WTC11 (cell line): Measurements from ENCODE around the gene CELSR2. TPM values are rescaled to one million over a fixed set of nuclear protein-coding genes. Genes with fewer than 3 reads are reported as not detected.
"Not testable (repeated sequence)": the region's sequence is repeated elsewhere in the genome, so short reads cannot be mapped to it uniquely, and the experiment has no call there.

Experiments
- ATAC-seq: fragments of 200-7000 bp; cut with Tn5 transposase; 2 replicates; pipeline ENCODE4 v1.10.0; 2021; ENCODE audit warnings: mild to moderate bottlenecking, moderate library complexity
- CTCF ChIA-PET: fragments of 300-600 bp; sonication (Branson Sonifier 250); formaldehyde crosslinking; loops from one replicate; lab custom pipeline; 2021; ENCODE audit warnings: antibody characterized with exemption; lab: Charles Lee
- POLR2A ChIA-PET: fragments of 350-600 bp; sonication (Branson Sonifier 250); formaldehyde crosslinking; loops from one replicate; lab custom pipeline; 2021; ENCODE audit warnings: antibody characterized with exemption; lab: Charles Lee
- DNase-seq: peaks from one replicate; pipeline ENCODE4 v3.0.0; 2021; ENCODE audit warnings: low spot score
- H3K27ac Mint-ChIP-seq: 2 replicates; pipeline ENCODE4 v1.8.0; 2021; ENCODE audit warnings: mixed read lengths
- H3K27me3 Mint-ChIP-seq: 2 replicates; pipeline ENCODE4 v1.8.0; 2021; ENCODE audit warnings: low read depth, mild to moderate bottlenecking, moderate library complexity, mixed read lengths
- H3K36me3 Mint-ChIP-seq: 2 replicates; pipeline ENCODE4 v1.8.0; 2021; ENCODE audit warnings: mixed read lengths
- H3K4me1 Mint-ChIP-seq: 2 replicates; pipeline ENCODE4 v1.8.0; 2022; ENCODE audit warnings: mixed read lengths
- H3K4me3 Mint-ChIP-seq: 2 replicates; pipeline ENCODE4 v1.8.0; 2021; ENCODE audit warnings: mild to moderate bottlenecking, moderate library complexity, mixed read lengths
- H3K9me3 Mint-ChIP-seq: 2 replicates; pipeline ENCODE4 v1.8.0; 2021; ENCODE audit warnings: mixed read lengths
- ATF1 ChIP-seq: sonication (generic); formaldehyde crosslinking; IDR thresholded peaks from 2 replicates; pipeline ENCODE4 v1.8.1; 2023; ENCODE audit warnings: mild to moderate bottlenecking, moderate library complexity, missing genetic modification reagents
- CBFB ChIP-seq: sonication (generic); formaldehyde crosslinking; IDR thresholded peaks from 2 replicates; pipeline ENCODE4 v1.8.1; 2022; ENCODE audit warnings: mild to moderate bottlenecking, low read depth, missing genetic modification reagents
- CREB1 ChIP-seq: sonication (generic); formaldehyde crosslinking; IDR thresholded peaks from 2 replicates; pipeline ENCODE4 v1.8.0; 2023; ENCODE audit warnings: mild to moderate bottlenecking, missing genetic modification reagents
- ESRRA ChIP-seq: sonication (generic); formaldehyde crosslinking; IDR thresholded peaks from 2 replicates; pipeline ENCODE4 v1.8.1; 2022; ENCODE audit warnings: mild to moderate bottlenecking, missing genetic modification reagents, borderline replicate concordance
- JUN ChIP-seq: sonication (generic); formaldehyde crosslinking; IDR thresholded peaks from 2 replicates; pipeline ENCODE4 v1.8.0; 2023; ENCODE audit warnings: mild to moderate bottlenecking, missing genetic modification reagents
- MYBL2 ChIP-seq: sonication (generic); formaldehyde crosslinking; IDR thresholded peaks from 2 replicates; pipeline ENCODE4 v1.8.1; 2023; ENCODE audit warnings: mild to moderate bottlenecking, moderate library complexity, missing genetic modification reagents
- NFYB ChIP-seq: sonication (generic); formaldehyde crosslinking; conservative IDR thresholded peaks from 2 replicates; pipeline ENCODE4 v1.8.0; 2022; ENCODE audit warnings: low read depth, missing genetic modification reagents
- RELA ChIP-seq: sonication (generic); formaldehyde crosslinking; IDR thresholded peaks from 2 replicates; pipeline ENCODE4 v1.8.1; 2022; ENCODE audit warnings: missing genetic modification reagents, mild to moderate bottlenecking, borderline replicate concordance
- SMAD4 ChIP-seq: sonication (generic); formaldehyde crosslinking; IDR thresholded peaks from 2 replicates; pipeline ENCODE4 v1.8.0; 2022; ENCODE audit warnings: mild to moderate bottlenecking, missing genetic modification reagents
- USF2 ChIP-seq: sonication (generic); formaldehyde crosslinking; IDR thresholded peaks from 2 replicates; pipeline ENCODE4 v1.8.1; 2023; ENCODE audit warnings: mild to moderate bottlenecking, missing genetic modification reagents, moderate library complexity
- ZBTB21 ChIP-seq: sonication (generic); formaldehyde crosslinking; IDR thresholded peaks from 2 replicates; pipeline ENCODE4 v1.8.1; 2023; ENCODE audit warnings: mild to moderate bottlenecking, missing genetic modification reagents, borderline replicate concordance
- ZMAT4 ChIP-seq: fragments of 250-450 bp; sonication (Bioruptor Pico); IDR thresholded peaks from 2 replicates; pipeline ENCODE4 v1.9.0; 2021; ENCODE audit warnings: mild to moderate bottlenecking
- ZNF416 ChIP-seq: fragments of 250-450 bp; sonication (Bioruptor Pico); IDR thresholded peaks from 2 replicates; pipeline ENCODE4 v1.9.0; 2021; ENCODE audit warnings: mild to moderate bottlenecking, inconsistent platforms
- total RNA-seq: library from RNA; stranded (reverse); gene quantifications from 3 replicates; pipeline ENCODE4 v1.2.3, GENCODE V29; 2021
- TF ChIP-seq, protein P1 (sequence below): sonication (generic); formaldehyde crosslinking; IDR thresholded peaks from 2 replicates; pipeline ENCODE4 v1.8.0; 2023; ENCODE audit warnings: mild to moderate bottlenecking, missing genetic modification reagents
- TF ChIP-seq, protein P2 (sequence below): fragments of 200-600 bp; IDR thresholded peaks from 2 replicates; pipeline ENCODE4 v1.8.0; 2022; ENCODE audit warnings: antibody characterized with exemption
- TF ChIP-seq, protein P3 (sequence below): sonication (generic); formaldehyde crosslinking; IDR thresholded peaks from 2 replicates; pipeline ENCODE4 v1.8.1; 2022; ENCODE audit warnings: low read depth, mild to moderate bottlenecking, moderate library complexity, missing genetic modification reagents, borderline replicate concordance

CELSR2 gene
- total RNA-seq, 1 experiment from 2014 or later, result 31.3 TPM

- ChIA-PET POLR2A (interaction anchor here (1.9 kb wide), 1 partner anchor 94 kb away, joined by 6 read pairs; the partner anchor contains the start of gene SORT1), CTCF (interaction anchor here (0.8 to 4.6 kb wide), 3 partner anchors 8 to 94 kb away, joined by 4 to 22 read pairs (median 6); partner anchors contain the start of gene SORT1)
- Mint-ChIP-seq H3K27ac (no peak overlapping the region), H3K36me3 (no peaks in the 10 kb centered on the region), H3K27me3 (no peaks in the 10 kb centered on the region), H3K9me3 (no peaks in the 10 kb centered on the region), H3K4me1 (peaks cover 20% of the 10 kb centered on the region), H3K4me3 (no peak overlapping the region)
- TF ChIP-seq USF2 (CRISPR knock-in tag) (no peak), ATF1 (CRISPR knock-in tag) (no peak), ZMAT4 (CRISPR knock-in tag) (no peak), ZNF416 (CRISPR knock-in tag) (no peak), NFYB (CRISPR knock-in tag) (no peak), RELA (no peak), ZBTB21 (no peak)
- DNase-seq (no peak), ATAC-seq (no peak)
Measured at GRCh38 chr1:109304226-109304920, 55.0 kb downstream of the CELSR2 start.

GRCh38 chr1:109305991-109306390, 56.7 kb downstream of the CELSR2 start:
- peaks cover 17% of the 10 kb centered on the region for H3K4me1 Mint-ChIP-seq
- H3K36me3 Mint-ChIP-seq, H3K9me3 Mint-ChIP-seq, H3K4me3 Mint-ChIP-seq, H3K27me3 Mint-ChIP-seq, DNase-seq: not testable (repeated sequence)
- POLR2A ChIA-PET, result interaction anchor here (0.9 to 3.0 kb wide), 3 partner anchors 9 to 92 kb away, joined by 6 to 9 read pairs (median 6); partner anchors contain the start of genes PSRC1 and SORT1
- CTCF ChIA-PET, result interaction anchor here (1.3 to 4.6 kb wide), 7 partner anchors 10 to 112 kb away, joined by 3 to 22 read pairs (median 6); partner anchors contain the start of genes PSRC1 and SORT1
- H3K27ac Mint-ChIP-seq, result peak overlapping the region; percentile 37
- peak; percentile 73 for ATAC-seq

GRCh38 chr1:109306832-109307273, 57.5 kb downstream of the CELSR2 start, which contains the start of gene MYBPHL:
Gene MYBPHL (minus strand): TSS chr1:109307011. CDS start chr1:109306991, 20 bp downstream.
- TF ChIP-seq, protein P1, sequence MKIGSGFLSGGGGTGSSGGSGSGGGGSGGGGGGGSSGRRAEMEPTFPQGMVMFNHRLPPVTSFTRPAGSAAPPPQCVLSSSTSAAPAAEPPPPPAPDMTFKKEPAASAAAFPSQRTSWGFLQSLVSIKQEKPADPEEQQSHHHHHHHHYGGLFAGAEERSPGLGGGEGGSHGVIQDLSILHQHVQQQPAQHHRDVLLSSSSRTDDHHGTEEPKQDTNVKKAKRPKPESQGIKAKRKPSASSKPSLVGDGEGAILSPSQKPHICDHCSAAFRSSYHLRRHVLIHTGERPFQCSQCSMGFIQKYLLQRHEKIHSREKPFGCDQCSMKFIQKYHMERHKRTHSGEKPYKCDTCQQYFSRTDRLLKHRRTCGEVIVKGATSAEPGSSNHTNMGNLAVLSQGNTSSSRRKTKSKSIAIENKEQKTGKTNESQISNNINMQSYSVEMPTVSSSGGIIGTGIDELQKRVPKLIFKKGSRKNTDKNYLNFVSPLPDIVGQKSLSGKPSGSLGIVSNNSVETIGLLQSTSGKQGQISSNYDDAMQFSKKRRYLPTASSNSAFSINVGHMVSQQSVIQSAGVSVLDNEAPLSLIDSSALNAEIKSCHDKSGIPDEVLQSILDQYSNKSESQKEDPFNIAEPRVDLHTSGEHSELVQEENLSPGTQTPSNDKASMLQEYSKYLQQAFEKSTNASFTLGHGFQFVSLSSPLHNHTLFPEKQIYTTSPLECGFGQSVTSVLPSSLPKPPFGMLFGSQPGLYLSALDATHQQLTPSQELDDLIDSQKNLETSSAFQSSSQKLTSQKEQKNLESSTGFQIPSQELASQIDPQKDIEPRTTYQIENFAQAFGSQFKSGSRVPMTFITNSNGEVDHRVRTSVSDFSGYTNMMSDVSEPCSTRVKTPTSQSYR, result no peak
- TF ChIP-seq CREB1 (CRISPR knock-in tag) (no peak), CBFB (CRISPR knock-in tag) (no peak), JUN (CRISPR knock-in tag) (no peak), RELA (no peak), MYBL2 (CRISPR knock-in tag) (no peak), ESRRA (CRISPR knock-in tag) (no peak), SMAD4 (no peak)
- TF ChIP-seq, protein P2, sequence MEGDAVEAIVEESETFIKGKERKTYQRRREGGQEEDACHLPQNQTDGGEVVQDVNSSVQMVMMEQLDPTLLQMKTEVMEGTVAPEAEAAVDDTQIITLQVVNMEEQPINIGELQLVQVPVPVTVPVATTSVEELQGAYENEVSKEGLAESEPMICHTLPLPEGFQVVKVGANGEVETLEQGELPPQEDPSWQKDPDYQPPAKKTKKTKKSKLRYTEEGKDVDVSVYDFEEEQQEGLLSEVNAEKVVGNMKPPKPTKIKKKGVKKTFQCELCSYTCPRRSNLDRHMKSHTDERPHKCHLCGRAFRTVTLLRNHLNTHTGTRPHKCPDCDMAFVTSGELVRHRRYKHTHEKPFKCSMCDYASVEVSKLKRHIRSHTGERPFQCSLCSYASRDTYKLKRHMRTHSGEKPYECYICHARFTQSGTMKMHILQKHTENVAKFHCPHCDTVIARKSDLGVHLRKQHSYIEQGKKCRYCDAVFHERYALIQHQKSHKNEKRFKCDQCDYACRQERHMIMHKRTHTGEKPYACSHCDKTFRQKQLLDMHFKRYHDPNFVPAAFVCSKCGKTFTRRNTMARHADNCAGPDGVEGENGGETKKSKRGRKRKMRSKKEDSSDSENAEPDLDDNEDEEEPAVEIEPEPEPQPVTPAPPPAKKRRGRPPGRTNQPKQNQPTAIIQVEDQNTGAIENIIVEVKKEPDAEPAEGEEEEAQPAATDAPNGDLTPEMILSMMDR, result no peak
- TF ChIP-seq, protein P3, sequence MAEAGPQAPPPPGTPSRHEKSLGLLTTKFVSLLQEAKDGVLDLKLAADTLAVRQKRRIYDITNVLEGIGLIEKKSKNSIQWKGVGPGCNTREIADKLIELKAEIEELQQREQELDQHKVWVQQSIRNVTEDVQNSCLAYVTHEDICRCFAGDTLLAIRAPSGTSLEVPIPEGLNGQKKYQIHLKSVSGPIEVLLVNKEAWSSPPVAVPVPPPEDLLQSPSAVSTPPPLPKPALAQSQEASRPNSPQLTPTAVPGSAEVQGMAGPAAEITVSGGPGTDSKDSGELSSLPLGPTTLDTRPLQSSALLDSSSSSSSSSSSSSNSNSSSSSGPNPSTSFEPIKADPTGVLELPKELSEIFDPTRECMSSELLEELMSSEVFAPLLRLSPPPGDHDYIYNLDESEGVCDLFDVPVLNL, result no peak
- H3K36me3 Mint-ChIP-seq, result no peaks in the 10 kb centered on the region
- no peak for DNase-seq
- H3K27ac Mint-ChIP-seq, result peak within 1 kb of the TSS; percentile 66
- H3K9me3 Mint-ChIP-seq, result no peaks in the 10 kb centered on the region
- no peak; the same call in 1 of the 2 replicates for ATAC-seq
- ChIA-PET POLR2A (interaction anchor here (3.0 kb wide), 1 partner anchor 24 kb away, joined by 9 read pairs; the partner anchor contains the start of gene PSRC1), CTCF (interaction anchor here (1.0 to 4.6 kb wide), 10 partner anchors 11 to 226 kb away, joined by 3 to 22 read pairs (median 4); partner anchors contain the start of genes PSRC1 and SORT1)
- H3K4me1 Mint-ChIP-seq, result peaks cover 17% of the 10 kb centered on the region
- no peak within 1 kb of the TSS for H3K4me3 Mint-ChIP-seq
- H3K27me3 Mint-ChIP-seq, result no peaks in the 10 kb centered on the region
